ENCODE results near the gene TSPAN9. TPM values are rescaled to one million over a fixed set of nuclear protein-coding genes. Genes with fewer than 3 reads are reported as not detected.
A peak's percentile ranks its signal among the peaks of the same experiment; 100 is the strongest.

Gene TSPAN9
- total RNA-seq, 4 donors from 2014 or later, result 23.4 to 43.3 (median 29.4) TPM

GRCh38 chr12:3152011-3152511 lies 74.9 kb downstream of the TSPAN9 start:
- TF ChIP-seq, protein P1, sequence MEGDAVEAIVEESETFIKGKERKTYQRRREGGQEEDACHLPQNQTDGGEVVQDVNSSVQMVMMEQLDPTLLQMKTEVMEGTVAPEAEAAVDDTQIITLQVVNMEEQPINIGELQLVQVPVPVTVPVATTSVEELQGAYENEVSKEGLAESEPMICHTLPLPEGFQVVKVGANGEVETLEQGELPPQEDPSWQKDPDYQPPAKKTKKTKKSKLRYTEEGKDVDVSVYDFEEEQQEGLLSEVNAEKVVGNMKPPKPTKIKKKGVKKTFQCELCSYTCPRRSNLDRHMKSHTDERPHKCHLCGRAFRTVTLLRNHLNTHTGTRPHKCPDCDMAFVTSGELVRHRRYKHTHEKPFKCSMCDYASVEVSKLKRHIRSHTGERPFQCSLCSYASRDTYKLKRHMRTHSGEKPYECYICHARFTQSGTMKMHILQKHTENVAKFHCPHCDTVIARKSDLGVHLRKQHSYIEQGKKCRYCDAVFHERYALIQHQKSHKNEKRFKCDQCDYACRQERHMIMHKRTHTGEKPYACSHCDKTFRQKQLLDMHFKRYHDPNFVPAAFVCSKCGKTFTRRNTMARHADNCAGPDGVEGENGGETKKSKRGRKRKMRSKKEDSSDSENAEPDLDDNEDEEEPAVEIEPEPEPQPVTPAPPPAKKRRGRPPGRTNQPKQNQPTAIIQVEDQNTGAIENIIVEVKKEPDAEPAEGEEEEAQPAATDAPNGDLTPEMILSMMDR (IDR thresholded peaks at IDR 0.05), result no peak
- ATAC-seq (ENCODE audit: low FRiP score) (no peak), DNase-seq (ENCODE audit: low spot score) (no peak)

- ATAC-seq (ENCODE audit: low FRiP score), result no peak
- DNase-seq (ENCODE audit: low spot score), result no peak
- TF ChIP-seq, protein P1 (IDR thresholded peaks at IDR 0.05), result no peak
These were observed 75.7 kb downstream of the TSPAN9 start for GRCh38 chr12:3152892-3153291.

- TF ChIP-seq, protein P1 (IDR thresholded peaks at IDR 0.05), result no peak
- DNase-seq (ENCODE audit: low spot score) (no peak), ATAC-seq (ENCODE audit: low FRiP score) (no peak)
These were observed 76.8 kb downstream of the TSPAN9 start for GRCh38 chr12:3154006-3154405.

- ATAC-seq (ENCODE audit: low FRiP score) (no peak), DNase-seq (ENCODE audit: low spot score) (no peak)
- TF ChIP-seq, protein P1 (IDR thresholded peaks at IDR 0.05), result no peak
These were observed 78.7 kb downstream of the TSPAN9 start for GRCh38 chr12:3155702-3156370.

GRCh38 chr12:3157581-3158323 lies 80.6 kb downstream of the TSPAN9 start:
- ATAC-seq (ENCODE audit: low FRiP score) (no peak), DNase-seq (ENCODE audit: low spot score) (no peak)
- TF ChIP-seq, protein P1 (IDR thresholded peaks at IDR 0.05), result no peak

GRCh38 chr12:3158851-3159465 lies 81.8 kb downstream of the TSPAN9 start:
- TF ChIP-seq, protein P1 (IDR thresholded peaks at IDR 0.05), result no peak
- peak; percentile 49 for ATAC-seq (ENCODE audit: low FRiP score)
- DNase-seq (ENCODE audit: low spot score), result no peak

Measured in omental fat pad (tissue), 4 donors.